Esophagus squamous epithelium (tissue), 4 donors: ENCODE results near the gene LDLRAD2.

ENCODE experiments used
- CTCF ChIP-seq, 6 experiments: fragments of 450-650 bp in 4 of 6; fragments of 200-600 bp in 2 of 6; sonication (generic) in 2 of 6; IDR thresholded peaks; one replicate each; pipeline ENCODE4 v1.5.1; 2016 to 2019; ENCODE audit warnings: antibody characterized with exemption in 6 of 6, mild to moderate bottlenecking in 4 of 6, moderate library complexity in 4 of 6
- POLR2A ChIP-seq, 4 donors: fragments of 450-650 bp; IDR thresholded peaks; one replicate each; pipeline ENCODE4 v1.6.1; 2017; ENCODE audit warnings: antibody characterized with exemption in 4 of 4, mild to moderate bottlenecking in 4 of 4, moderate library complexity in 3 of 4

DNA sequence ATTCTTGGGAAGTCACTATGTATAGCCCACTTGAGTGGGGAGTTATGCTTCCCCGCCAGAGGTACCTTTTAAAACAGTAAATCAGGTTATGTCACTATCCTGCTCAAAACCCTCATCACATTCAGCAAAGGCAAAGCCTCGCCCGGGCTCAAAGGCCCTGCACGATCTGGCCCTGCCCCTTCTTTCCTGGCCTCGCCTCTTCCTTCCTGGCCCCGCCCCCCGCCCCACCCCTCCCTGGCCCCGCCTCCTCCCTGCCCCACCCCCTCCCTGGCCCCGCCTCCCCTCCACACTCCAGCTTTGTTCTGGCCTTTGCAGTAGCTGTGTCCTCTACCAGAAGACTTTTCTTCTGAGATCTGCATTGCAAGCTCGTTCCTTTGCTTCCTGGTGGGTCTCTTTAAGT lies 6.6 kb downstream of the LDLRAD2 start:
- TF ChIP-seq CTCF (IDR thresholded peaks at IDR 0.05) (no peak), POLR2A (IDR thresholded peaks at IDR 0.05) (no peak)
